ENCODE results near the gene SLC25A28. TPM values are rescaled to one million over a fixed set of nuclear protein-coding genes. Genes with fewer than 3 reads are reported as not detected.

SLC25A28 gene
- total RNA-seq, 1 experiment from 2014 or later: 22.2 TPM

DNA sequence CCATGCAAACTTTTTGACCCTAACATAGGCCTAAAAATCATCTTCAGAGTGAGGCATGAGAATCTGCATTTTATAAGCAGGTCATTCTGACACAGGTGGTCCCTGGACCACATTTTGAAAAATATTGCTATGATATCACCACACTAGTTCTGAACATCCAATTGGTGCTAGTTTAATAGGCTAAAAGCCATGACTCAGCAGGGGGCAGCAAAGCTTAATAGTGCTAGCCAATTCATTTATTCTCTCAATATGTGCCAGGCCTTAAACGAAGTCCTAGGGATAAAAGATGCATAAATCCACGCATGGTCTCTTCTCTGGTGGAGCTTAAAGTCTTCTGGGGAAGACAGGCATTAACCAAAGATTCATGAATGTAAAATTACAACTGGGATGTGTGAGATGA, 10.2 kb upstream of the SLC25A28 start:
- Mint-ChIP-seq H3K27me3 (ENCODE audit: low read depth) (peaks cover 13% of the 10 kb centered on the region), H3K4me1 (peaks cover 5 to 6% of the 10 kb centered on the region in 2 experiments; a peak in 2 of 4 replicates), H3K9me3 (no peaks in the 10 kb centered on the region), H3K27ac (no peak overlapping the region), H3K4me3 (no peak overlapping the region), H3K36me3 (ENCODE audit: insufficient read depth in 1 of 3, low read depth in 3 of 3) (no peaks in the 10 kb centered on the region)
- Histone ChIP-seq H3K9ac (ENCODE audit: extremely low read depth, insufficient read length, low read length) (no peak overlapping the region), H4K8ac (replicated peaks; ENCODE audit: insufficient read length, low read depth, low read length) (no peak overlapping the region), H2AFZ (ENCODE audit: low read length) (no peak overlapping the region), H3K4me1 (ENCODE audit: insufficient read depth, low read length) (no peaks in the 10 kb centered on the region; the same call in 1 of the 2 replicates), H3T11ph (ENCODE audit: low read length) (no peak overlapping the region), H3K79me1 (ENCODE audit: insufficient read depth, low read depth, low read length, poor library complexity, severe bottlenecking) (no peaks in the 10 kb centered on the region), H4K91ac (ENCODE audit: insufficient read length, low read depth, low read length) (no peak overlapping the region), H2AK5ac (ENCODE audit: insufficient read length, low read length) (no peak overlapping the region), H3K56ac (ENCODE audit: insufficient read length, low read depth, low read length) (no peak overlapping the region), H3K9me3 (ENCODE audit: control insufficient read depth, low read depth, low read length) (no peaks in the 10 kb centered on the region), H2BK15ac (ENCODE audit: low read depth, low read length) (no peak overlapping the region), H3K14ac (ENCODE audit: insufficient read depth, low read length) (no peak overlapping the region), H3K18ac (ENCODE audit: insufficient read length, low read depth, low read length) (no peak overlapping the region), H3K23ac (ENCODE audit: insufficient read length, low read depth, low read length) (no peak overlapping the region), H3K23me2 (ENCODE audit: insufficient read length, low read depth, low read length, poor library complexity, severe bottlenecking) (no peaks in the 10 kb centered on the region), H4K5ac (ENCODE audit: insufficient read length, low read depth, low read length) (no peak overlapping the region), H2BK5ac (ENCODE audit: insufficient read length, low read length) (no peak overlapping the region), H4K20me1 (ENCODE audit: control insufficient read depth, insufficient read depth, insufficient read length) (no peaks in the 10 kb centered on the region), H3K79me2 (ENCODE audit: insufficient read depth, low read length) (no peaks in the 10 kb centered on the region), H2BK120ac (ENCODE audit: low read depth, low read length, poor library complexity, severe bottlenecking) (no peak overlapping the region), H2BK20ac (ENCODE audit: low read depth, low read length, poor library complexity, severe bottlenecking) (no peak overlapping the region), H3K4ac (ENCODE audit: low read depth, low read length) (no peak overlapping the region), H3K4me2 (ENCODE audit: insufficient read depth, insufficient read length, low read length) (no peak overlapping the region), H3K27ac (ENCODE audit: insufficient read length, low read depth, low read length) (no peak overlapping the region), H3K27me3 (ENCODE audit: insufficient read depth, low read length) (no peaks in the 10 kb centered on the region), H2BK12ac (ENCODE audit: insufficient read length, low read depth, low read length) (no peak overlapping the region)
- no CpG with 5 or more reads among the region's 2 CpGs for WGBS (ENCODE audit: extremely low coverage, insufficient read length, low lambda C conversion rate)
- no peak for DNase-seq
- TF ChIP-seq, protein P1, sequence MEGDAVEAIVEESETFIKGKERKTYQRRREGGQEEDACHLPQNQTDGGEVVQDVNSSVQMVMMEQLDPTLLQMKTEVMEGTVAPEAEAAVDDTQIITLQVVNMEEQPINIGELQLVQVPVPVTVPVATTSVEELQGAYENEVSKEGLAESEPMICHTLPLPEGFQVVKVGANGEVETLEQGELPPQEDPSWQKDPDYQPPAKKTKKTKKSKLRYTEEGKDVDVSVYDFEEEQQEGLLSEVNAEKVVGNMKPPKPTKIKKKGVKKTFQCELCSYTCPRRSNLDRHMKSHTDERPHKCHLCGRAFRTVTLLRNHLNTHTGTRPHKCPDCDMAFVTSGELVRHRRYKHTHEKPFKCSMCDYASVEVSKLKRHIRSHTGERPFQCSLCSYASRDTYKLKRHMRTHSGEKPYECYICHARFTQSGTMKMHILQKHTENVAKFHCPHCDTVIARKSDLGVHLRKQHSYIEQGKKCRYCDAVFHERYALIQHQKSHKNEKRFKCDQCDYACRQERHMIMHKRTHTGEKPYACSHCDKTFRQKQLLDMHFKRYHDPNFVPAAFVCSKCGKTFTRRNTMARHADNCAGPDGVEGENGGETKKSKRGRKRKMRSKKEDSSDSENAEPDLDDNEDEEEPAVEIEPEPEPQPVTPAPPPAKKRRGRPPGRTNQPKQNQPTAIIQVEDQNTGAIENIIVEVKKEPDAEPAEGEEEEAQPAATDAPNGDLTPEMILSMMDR (conservative IDR thresholded peaks at IDR 0.05): no peak

All from H9 (cell line).